HepG2 (cell line): ENCODE data around the gene OPN5. TPM values are rescaled to one million over a fixed set of nuclear protein-coding genes. Genes with fewer than 3 reads are reported as not detected.

Experiments
- ATAC-seq: fragments of 200-7000 bp; cut with Tn5 transposase; 3 replicates; pipeline ENCODE4 v1.9.1; 2020; ENCODE audit warnings: mild to moderate bottlenecking, moderate library complexity
- BruUV-seq: library from RNA; stranded (reverse); fragments of 400-500 nt; replicated peaks from 2 replicates; lab custom pipeline; 2021; lab: Mats Ljungman, UMichigan
- CTCF ChIA-PET: fragments of 300-600 bp; formaldehyde crosslinking; extraction: SDS; loops from one replicate; lab custom pipeline; 2021; ENCODE audit warnings: low total read pairs, inconsistent platforms, low intra/inter-chr PET ratio; lab: Yijun Ruan, JAX
- POLR2A ChIA-PET: fragments of 350-600 bp; sonication (Branson Sonifier 250); formaldehyde crosslinking; loops from one replicate; lab custom pipeline; 2020; ENCODE audit warnings: antibody characterized with exemption, inconsistent platforms; lab: Yijun Ruan, JAX
- DNase-seq: peaks from one replicate; pipeline ENCODE4 v3.0.0-alpha.2; 2015; ENCODE audit warnings: low spot score
- FAIRE-seq: peaks from 3 replicates; lab custom pipeline; 2011; peaks lifted over from hg19 to GRCh38; lab: Jason Lieb, UNC
- H2AFZ ChIP-seq: one replicate; pipeline ENCODE4 v1.6.1; 2011; ENCODE audit warnings: low read length, inconsistent platforms
- H3K27ac ChIP-seq: fragments of 300-600 bp; 3 replicates; pipeline ENCODE4 v1.8.0; 2011; ENCODE audit warnings: mixed run types, mild to moderate bottlenecking, mixed read lengths, low read length, inconsistent platforms; ENCODE audit not compliant: insufficient read depth; ENCODE audit errors: extremely low read length
- H3K27me3 ChIP-seq, 2 experiments: fragments of 200-600 bp in 1 of 2; 2 replicates in 1 of 2; 3 replicates in 1 of 2; pipeline versions ENCODE4 v1.6.0 to v1.8.0; 2011; ENCODE audit warnings: low read length in 2 of 2, mild to moderate bottlenecking in 2 of 2, moderate library complexity in 2 of 2, inconsistent platforms in 1 of 2; ENCODE audit not compliant: insufficient read depth in 2 of 2, control insufficient read depth in 1 of 2
- H3K36me3 ChIP-seq, 2 experiments: fragments of 200-600 bp in 1 of 2; replicated peaks in 1 of 2; 2 replicates in 1 of 2; 3 replicates in 1 of 2; pipeline versions ENCODE4 v1.5.1 to v1.8.0; 2011; ENCODE audit warnings: low read length in 2 of 2, inconsistent platforms in 1 of 2; ENCODE audit not compliant: insufficient read depth in 2 of 2, control insufficient read depth in 1 of 2
- H3K4me1 ChIP-seq: 2 replicates; pipeline ENCODE4 v1.5.1; 2012; ENCODE audit warnings: low read length, inconsistent platforms; ENCODE audit not compliant: insufficient read depth
- H3K4me2 ChIP-seq: 2 replicates; pipeline ENCODE4 v1.6.0; 2011; ENCODE audit warnings: low read depth, low read length, inconsistent platforms
- H3K4me3 ChIP-seq, 3 experiments: fragments of 200-600 bp in 1 of 3; sonication (generic), shearing (Covaris generic) in 1 of 3; replicated peaks in 1 of 3; 2 replicates each; pipeline ENCODE4 v1.5.1; 2011 to 2016; ENCODE audit warnings: low read length in 3 of 3, inconsistent platforms in 2 of 3, low read depth in 2 of 3, mild to moderate bottlenecking in 2 of 3, control low read depth in 1 of 3, mixed read lengths in 1 of 3; ENCODE audit not compliant: insufficient read depth in 1 of 3
- H3K79me2 ChIP-seq: one replicate; pipeline ENCODE4 v1.6.1; 2011; ENCODE audit warnings: low read length, inconsistent platforms; ENCODE audit not compliant: insufficient read depth
- H3K9ac ChIP-seq: 2 replicates; pipeline ENCODE4 v1.6.0; 2011; ENCODE audit warnings: mild to moderate bottlenecking, low read depth, low read length, inconsistent platforms; ENCODE audit not compliant: insufficient read depth
- H3K9me3 ChIP-seq: 2 replicates; pipeline ENCODE4 v1.5.1; 2012; ENCODE audit warnings: mild to moderate bottlenecking, low read length
- H4K20me1 ChIP-seq: 2 replicates; pipeline ENCODE4 v1.6.0; 2011; ENCODE audit warnings: inconsistent platforms, mild to moderate bottlenecking, low read length, moderate library complexity; ENCODE audit not compliant: insufficient read depth
- ASH2L ChIP-seq: fragments of 300-600, 200-600 bp; sonication (generic); IDR thresholded peaks from 2 replicates; pipeline ENCODE4 v1.7.0; 2017; ENCODE audit warnings: low read depth, mild to moderate bottlenecking, moderate library complexity, mixed read lengths, low read length; ENCODE audit not compliant: insufficient read length
- CREBL2 ChIP-seq: sonication (generic); formaldehyde crosslinking; IDR thresholded peaks from 2 replicates; pipeline ENCODE4 v1.8.1; 2023; ENCODE audit warnings: missing genetic modification reagents, mild to moderate bottlenecking, borderline replicate concordance
- HNF1B ChIP-seq: sonication (generic); formaldehyde crosslinking; IDR thresholded peaks from 2 replicates; pipeline ENCODE4 v1.5.1; 2020; ENCODE audit warnings: mild to moderate bottlenecking, moderate library complexity, missing genetic modification reagents
- NFIB ChIP-seq: sonication (generic); formaldehyde crosslinking; IDR thresholded peaks from 2 replicates; pipeline ENCODE4 v1.9.0; 2021; ENCODE audit warnings: missing genetic modification reagents, mild to moderate bottlenecking, borderline replicate concordance
- NFKBIZ ChIP-seq: IDR thresholded peaks from 2 replicates; pipeline ENCODE4 v1.6.1; 2018; ENCODE audit warnings: missing genetic modification reagents, missing compliant biosample characterization
- NR1H2 ChIP-seq: sonication (generic); formaldehyde crosslinking; IDR thresholded peaks from 2 replicates; pipeline ENCODE4 v1.8.1; 2022; ENCODE audit warnings: low read depth, missing genetic modification reagents, borderline replicate concordance
- RELA ChIP-seq: sonication (generic); formaldehyde crosslinking; IDR thresholded peaks from 2 replicates; pipeline ENCODE4 v1.4.0; 2020; ENCODE audit warnings: missing genetic modification reagents
- RFX3 ChIP-seq: IDR thresholded peaks from 2 replicates; pipeline ENCODE4 v1.6.1; 2016; ENCODE audit warnings: missing biosample characterization, missing genetic modification reagents
- TP53 ChIP-seq: sonication (generic); formaldehyde crosslinking; conservative IDR thresholded peaks from 2 replicates; pipeline ENCODE4 v1.4.0; 2020; ENCODE audit warnings: missing genetic modification reagents
- ZFP82 ChIP-seq: sonication (generic); formaldehyde crosslinking; IDR thresholded peaks from 2 replicates; pipeline ENCODE4 v1.5.1; 2020; ENCODE audit warnings: mild to moderate bottlenecking, missing genetic modification reagents, borderline replicate concordance
- ZNF230 ChIP-seq: sonication (generic); formaldehyde crosslinking; IDR thresholded peaks from 2 replicates; pipeline ENCODE4 v1.4.0; 2020; ENCODE audit warnings: mild to moderate bottlenecking, missing genetic modification reagents
- ZNF276 ChIP-seq: sonication (generic); formaldehyde crosslinking; IDR thresholded peaks from 2 replicates; pipeline ENCODE4 v1.4.0; 2020; ENCODE audit warnings: mild to moderate bottlenecking, low read depth, missing genetic modification reagents
- ZNF44 ChIP-seq: sonication (generic); formaldehyde crosslinking; IDR thresholded peaks from 2 replicates; pipeline ENCODE4 v1.5.1; 2020; ENCODE audit warnings: mild to moderate bottlenecking, missing genetic modification reagents
- ZNF567 ChIP-seq: sonication (generic); formaldehyde crosslinking; IDR thresholded peaks from 2 replicates; pipeline ENCODE4 v1.8.1; 2023; ENCODE audit warnings: mild to moderate bottlenecking, missing genetic modification reagents, borderline replicate concordance
- ZNF792 ChIP-seq: IDR thresholded peaks from 2 replicates; pipeline ENCODE4 v1.6.1; 2016
- ZNF816 ChIP-seq: sonication (generic); formaldehyde crosslinking; IDR thresholded peaks from 2 replicates; pipeline ENCODE4 v1.8.0; 2022; ENCODE audit warnings: missing genetic modification reagents, mild to moderate bottlenecking, borderline replicate concordance
- ZSCAN21 ChIP-seq: sonication (generic); formaldehyde crosslinking; IDR thresholded peaks from 2 replicates; pipeline ENCODE4 v1.8.0; 2022; ENCODE audit warnings: mild to moderate bottlenecking, missing genetic modification reagents, moderate library complexity, borderline replicate concordance
- WGBS: methylation state at CpG from one replicate; pipeline ENCODE4 v1.1.6; 2017; ENCODE audit warnings: low lambda C conversion rate; 5-methylcytosine and 5-hydroxymethylcytosine counted together
- in situ Hi-C: cut with HindIII; loops from 2 replicates; pipeline ENCODE4 v1.10.0; 2017; ENCODE audit warnings: low pct_unique_long_range_greater_than_20kb; ENCODE audit not compliant: extremely low pct_ligation_motif_present
- intact Hi-C: fragments of 100-400 bp; cut with micrococcal nuclease; formaldehyde crosslinking; loops from one replicate; pipeline ENCODE4 v1.10.0; 2022; ENCODE audit not compliant: unreplicated experiment
- polyA plus RNA-seq, 8 experiments: library from polyadenylated mRNA; depleted of rRNA in 3 of 8; stranded (reverse) in 7 of 8; unstranded in 1 of 8; fragments of >200 nt; fragmentation: Illumina TruSeq in 4 of 8; extraction: Trizol in 4 of 8; gene quantifications; 2 replicates each; pipeline versions ENCODE4 v1.2.1 to v1.2.3, GENCODE V29; 2011 to 2016; ENCODE audit warnings: low read depth in 4 of 8, missing spikeins in 1 of 8, mixed read lengths in 1 of 8; ENCODE audit not compliant: insufficient read depth in 1 of 8
- total RNA-seq, 5 experiments: library from RNA; depleted of rRNA; stranded (reverse); fragments of >200 nt; fragmentation: Illumina TruSeq; extraction: Trizol; gene quantifications; 2 replicates each; pipeline ENCODE4 v1.2.3, GENCODE V29; 2016; ENCODE audit warnings: low read depth in 1 of 5

OPN5 gene
- total and polyA plus RNA-seq, 2 of the 13 experiments (the other 11 are each of a cell fraction or from before 2014, with no cell fraction given), result not detected

GRCh38 chr6:47794577-47795135 is 12.8 kb downstream of the OPN5 start:
- no peaks in the 10 kb centered on the region for H4K20me1 ChIP-seq
- no peak overlapping the region for H2AFZ ChIP-seq
- no peak overlapping the region for H3K27ac ChIP-seq
- no TSS peak for BruUV-seq
- FAIRE-seq, result no peak
- no peaks in the 10 kb centered on the region for H3K79me2 ChIP-seq
- H3K9ac ChIP-seq, result no peak overlapping the region
- H3K9me3 ChIP-seq, result no peaks in the 10 kb centered on the region
- 20% methylated on average over 8 of the region's 8 CpGs for WGBS
- TF ChIP-seq RFX3 (CRISPR knock-in tag), result no peak
- TF ChIP-seq NR1H2 (CRISPR knock-in tag), result no peak
- TF ChIP-seq RELA, result no peak
- TF ChIP-seq ZNF816, result no peak
- no peak for TF ChIP-seq ZSCAN21 (CRISPR knock-in tag)
- no peak for TF ChIP-seq ZNF567 (CRISPR knock-in tag)
- in situ Hi-C loops, result loop anchor here (5.0 kb wide), 1 partner anchor 973 kb away; no protein-coding TSS in a partner anchor
- no peak overlapping the region for H3K4me2 ChIP-seq
- ATAC-seq, result no peak
- H3K4me1 ChIP-seq, result no peaks in the 10 kb centered on the region
- no peaks in the 10 kb centered on the region for H3K36me3 ChIP-seq
- H3K27me3 ChIP-seq, result peaks cover 0 to 8% of the 10 kb centered on the region in 2 experiments; a peak in 3 of 5 replicates
- ChIA-PET POLR2A (no interaction called here), CTCF (no interaction called here)
- intact Hi-C loops, result no loop called here
- no peak for DNase-seq
- no peak overlapping the region for H3K4me3 ChIP-seq

GRCh38 chr6:47801984-47802383 is 20.2 kb downstream of the OPN5 start:
- POLR2A ChIA-PET, result no interaction called here
- Histone ChIP-seq H3K36me3 (no peaks in the 10 kb centered on the region), H3K9me3 (no peaks in the 10 kb centered on the region), H4K20me1 (no peaks in the 10 kb centered on the region), H3K4me3 (no peak overlapping the region), H3K27me3 (no peaks in the 10 kb centered on the region; a peak in 1 of 5 replicates), H2AFZ (no peak overlapping the region), H3K4me1 (no peaks in the 10 kb centered on the region), H3K79me2 (no peaks in the 10 kb centered on the region), H3K4me2 (no peak overlapping the region), H3K9ac (no peak overlapping the region), H3K27ac (no peak overlapping the region)
- WGBS, result 3% methylated on average over 2 of the region's 2 CpGs
- in situ Hi-C loops, result no loop called here
- FAIRE-seq, result no peak
- CTCF ChIA-PET, result no interaction called here
- no peak for ATAC-seq
- intact Hi-C loops, result no loop called here
- DNase-seq, result no peak
- BruUV-seq, result no TSS peak
- TF ChIP-seq HNF1B (CRISPR knock-in tag) (no peak), ZNF276 (CRISPR knock-in tag) (no peak), ZNF792 (no peak), ASH2L (no peak), TP53 (no peak), ZFP82 (no peak), CREBL2 (CRISPR knock-in tag) (no peak), NFKBIZ (CRISPR knock-in tag) (no peak), ZNF230 (CRISPR knock-in tag) (no peak), ZNF44 (CRISPR knock-in tag) (no peak), NFIB (no peak)
